HepG2 (cell line): Measurements from ENCODE around the gene TRIM66. TPM values are rescaled to one million over a fixed set of nuclear protein-coding genes. Genes with fewer than 3 reads are reported as not detected.

ENCODE experiments used
- ATAC-seq: fragments of 200-7000 bp; cut with Tn5 transposase; 3 replicates; pipeline ENCODE4 v1.9.1; 2020; ENCODE audit warnings: mild to moderate bottlenecking, moderate library complexity
- BruUV-seq: library from RNA; stranded (reverse); fragments of 400-500 nt; replicated peaks from 2 replicates; lab custom pipeline; 2021; lab: Mats Ljungman, UMichigan
- CTCF ChIA-PET: fragments of 300-600 bp; formaldehyde crosslinking; extraction: SDS; loops from one replicate; lab custom pipeline; 2021; ENCODE audit warnings: low total read pairs, inconsistent platforms, low intra/inter-chr PET ratio; lab: Yijun Ruan, JAX
- POLR2A ChIA-PET: fragments of 350-600 bp; sonication (Branson Sonifier 250); formaldehyde crosslinking; loops from one replicate; lab custom pipeline; 2020; ENCODE audit warnings: antibody characterized with exemption, inconsistent platforms; lab: Yijun Ruan, JAX
- DNase-seq: peaks from one replicate; pipeline ENCODE4 v3.0.0-alpha.2; 2015; ENCODE audit warnings: low spot score
- FAIRE-seq: peaks from 3 replicates; lab custom pipeline; 2011; peaks lifted over from hg19 to GRCh38; lab: Jason Lieb, UNC
- H2AFZ ChIP-seq: one replicate; pipeline ENCODE4 v1.6.1; 2011; ENCODE audit warnings: low read length, inconsistent platforms
- H3K27ac ChIP-seq: fragments of 300-600 bp; 3 replicates; pipeline ENCODE4 v1.8.0; 2011; ENCODE audit warnings: mixed run types, mild to moderate bottlenecking, mixed read lengths, low read length, inconsistent platforms; ENCODE audit not compliant: insufficient read depth; ENCODE audit errors: extremely low read length
- H3K27me3 ChIP-seq, 2 experiments: fragments of 200-600 bp in 1 of 2; 2 replicates in 1 of 2; 3 replicates in 1 of 2; pipeline versions ENCODE4 v1.6.0 to v1.8.0; 2011; ENCODE audit warnings: low read length in 2 of 2, mild to moderate bottlenecking in 2 of 2, moderate library complexity in 2 of 2, inconsistent platforms in 1 of 2; ENCODE audit not compliant: insufficient read depth in 2 of 2, control insufficient read depth in 1 of 2
- H3K36me3 ChIP-seq, 2 experiments: fragments of 200-600 bp in 1 of 2; replicated peaks in 1 of 2; 2 replicates in 1 of 2; 3 replicates in 1 of 2; pipeline versions ENCODE4 v1.5.1 to v1.8.0; 2011; ENCODE audit warnings: low read length in 2 of 2, inconsistent platforms in 1 of 2; ENCODE audit not compliant: insufficient read depth in 2 of 2, control insufficient read depth in 1 of 2
- H3K4me1 ChIP-seq: 2 replicates; pipeline ENCODE4 v1.5.1; 2012; ENCODE audit warnings: low read length, inconsistent platforms; ENCODE audit not compliant: insufficient read depth
- H3K4me2 ChIP-seq: 2 replicates; pipeline ENCODE4 v1.6.0; 2011; ENCODE audit warnings: low read depth, low read length, inconsistent platforms
- H3K4me3 ChIP-seq, 3 experiments: fragments of 200-600 bp in 1 of 3; sonication (generic), shearing (Covaris generic) in 1 of 3; replicated peaks in 1 of 3; 2 replicates each; pipeline ENCODE4 v1.5.1; 2011 to 2016; ENCODE audit warnings: low read length in 3 of 3, inconsistent platforms in 2 of 3, low read depth in 2 of 3, mild to moderate bottlenecking in 2 of 3, control low read depth in 1 of 3, mixed read lengths in 1 of 3; ENCODE audit not compliant: insufficient read depth in 1 of 3
- H3K79me2 ChIP-seq: one replicate; pipeline ENCODE4 v1.6.1; 2011; ENCODE audit warnings: low read length, inconsistent platforms; ENCODE audit not compliant: insufficient read depth
- H3K9ac ChIP-seq: 2 replicates; pipeline ENCODE4 v1.6.0; 2011; ENCODE audit warnings: mild to moderate bottlenecking, low read depth, low read length, inconsistent platforms; ENCODE audit not compliant: insufficient read depth
- H3K9me3 ChIP-seq: 2 replicates; pipeline ENCODE4 v1.5.1; 2012; ENCODE audit warnings: mild to moderate bottlenecking, low read length
- H4K20me1 ChIP-seq: 2 replicates; pipeline ENCODE4 v1.6.0; 2011; ENCODE audit warnings: inconsistent platforms, mild to moderate bottlenecking, low read length, moderate library complexity; ENCODE audit not compliant: insufficient read depth
- HNF4A ChIP-seq: sonication (generic); formaldehyde crosslinking; IDR thresholded peaks from 2 replicates; pipeline ENCODE4 v1.4.0; 2020; ENCODE audit warnings: missing genetic modification reagents
- HNF4G ChIP-seq, 2 experiments: sonication (generic) in 1 of 2; formaldehyde crosslinking in 1 of 2; IDR thresholded peaks; 2 replicates each; pipeline versions ENCODE4 v1.4.0 to v1.6.1; 2011 to 2020; ENCODE audit warnings: borderline replicate concordance in 2 of 2, low read depth in 2 of 2, mild to moderate bottlenecking in 2 of 2, low read length in 1 of 2, missing genetic modification reagents in 1 of 2, moderate library complexity in 1 of 2
- IKZF1 ChIP-seq: fragments of 450-650 bp; IDR thresholded peaks from 2 replicates; pipeline ENCODE4 v1.7.1; 2016
- RAD21 ChIP-seq: fragments of 450-650 bp; formaldehyde crosslinking; IDR thresholded peaks from 2 replicates; pipeline ENCODE4 v1.5.0; 2020; ENCODE audit warnings: mild to moderate bottlenecking
- SAP130 ChIP-seq: IDR thresholded peaks from 2 replicates; pipeline ENCODE4 v1.6.1; 2016; ENCODE audit warnings: low read depth
- SMC3 ChIP-seq: IDR thresholded peaks from 2 replicates; pipeline ENCODE4 v1.6.1; 2011; ENCODE audit warnings: low read length, improper control_type of control experiment
- STAG1 ChIP-seq: sonication (generic); formaldehyde crosslinking; IDR thresholded peaks from 2 replicates; pipeline ENCODE4 v1.4.0; 2020; ENCODE audit warnings: missing genetic modification reagents
- XRCC5 ChIP-seq: fragments of 200-400 bp; formaldehyde crosslinking; optimal IDR thresholded peaks from 2 replicates; pipeline ENCODE3; 2017; ENCODE audit warnings: mild to moderate bottlenecking, low read length
- ZBTB3 ChIP-seq: sonication (generic); formaldehyde crosslinking; IDR thresholded peaks from 2 replicates; pipeline ENCODE4 v1.4.0; 2020; ENCODE audit warnings: low read depth, mild to moderate bottlenecking, moderate library complexity, missing genetic modification reagents, borderline replicate concordance
- ZMYM3 ChIP-seq: sonication (generic); formaldehyde crosslinking; IDR thresholded peaks from 2 replicates; pipeline ENCODE4 v1.5.1; 2020; ENCODE audit warnings: mild to moderate bottlenecking, missing genetic modification reagents
- ZNF224 ChIP-seq: sonication (generic); formaldehyde crosslinking; IDR thresholded peaks from 2 replicates; pipeline ENCODE4 v1.5.0; 2020; ENCODE audit warnings: mild to moderate bottlenecking, missing genetic modification reagents
- ZNF547 ChIP-seq: sonication (generic); formaldehyde crosslinking; IDR thresholded peaks from 2 replicates; pipeline ENCODE4 v1.5.1; 2020; ENCODE audit warnings: mild to moderate bottlenecking, missing genetic modification reagents
- WGBS: methylation state at CpG from one replicate; pipeline ENCODE4 v1.1.6; 2017; ENCODE audit warnings: low lambda C conversion rate; 5-methylcytosine and 5-hydroxymethylcytosine counted together
- in situ Hi-C: cut with HindIII; loops from 2 replicates; pipeline ENCODE4 v1.10.0; 2017; ENCODE audit warnings: low pct_unique_long_range_greater_than_20kb; ENCODE audit not compliant: extremely low pct_ligation_motif_present
- intact Hi-C: fragments of 100-400 bp; cut with micrococcal nuclease; formaldehyde crosslinking; loops from one replicate; pipeline ENCODE4 v1.10.0; 2022; ENCODE audit not compliant: unreplicated experiment
- polyA plus RNA-seq, 8 experiments: library from polyadenylated mRNA; depleted of rRNA in 3 of 8; stranded (reverse) in 7 of 8; unstranded in 1 of 8; fragments of >200 nt; fragmentation: Illumina TruSeq in 4 of 8; extraction: Trizol in 4 of 8; gene quantifications; 2 replicates each; pipeline versions ENCODE4 v1.2.1 to v1.2.3, GENCODE V29; 2011 to 2016; ENCODE audit warnings: low read depth in 4 of 8, missing spikeins in 1 of 8, mixed read lengths in 1 of 8; ENCODE audit not compliant: insufficient read depth in 1 of 8
- total RNA-seq, 5 experiments: library from RNA; depleted of rRNA; stranded (reverse); fragments of >200 nt; fragmentation: Illumina TruSeq; extraction: Trizol; gene quantifications; 2 replicates each; pipeline ENCODE4 v1.2.3, GENCODE V29; 2016; ENCODE audit warnings: low read depth in 1 of 5
- TF ChIP-seq, protein P1 (sequence below): sonication (generic); formaldehyde crosslinking; IDR thresholded peaks from 2 replicates; pipeline ENCODE4 v1.4.0; 2020; ENCODE audit warnings: missing genetic modification reagents, low read depth, mild to moderate bottlenecking, borderline replicate concordance
- TF ChIP-seq, protein P2 (sequence below): IDR thresholded peaks from 2 replicates; pipeline ENCODE4 v1.6.1; 2016; ENCODE audit warnings: control low read depth
- TF ChIP-seq, protein P3 (sequence below): sonication (generic); formaldehyde crosslinking; IDR thresholded peaks from 2 replicates; pipeline ENCODE4 v1.5.0; 2020; ENCODE audit warnings: mild to moderate bottlenecking, missing genetic modification reagents, moderate library complexity
- TF ChIP-seq, protein P4 (sequence below): sonication (generic); formaldehyde crosslinking; IDR thresholded peaks from 2 replicates; pipeline ENCODE4 v1.8.0; 2022; ENCODE audit warnings: missing genetic modification reagents, mild to moderate bottlenecking, inconsistent platforms, borderline replicate concordance

Gene TRIM66
- total and polyA plus RNA-seq, 2 of the 13 experiments (the other 11 are each of a cell fraction or from before 2014, with no cell fraction given), result 4.9 to 6.1 TPM

DNA sequence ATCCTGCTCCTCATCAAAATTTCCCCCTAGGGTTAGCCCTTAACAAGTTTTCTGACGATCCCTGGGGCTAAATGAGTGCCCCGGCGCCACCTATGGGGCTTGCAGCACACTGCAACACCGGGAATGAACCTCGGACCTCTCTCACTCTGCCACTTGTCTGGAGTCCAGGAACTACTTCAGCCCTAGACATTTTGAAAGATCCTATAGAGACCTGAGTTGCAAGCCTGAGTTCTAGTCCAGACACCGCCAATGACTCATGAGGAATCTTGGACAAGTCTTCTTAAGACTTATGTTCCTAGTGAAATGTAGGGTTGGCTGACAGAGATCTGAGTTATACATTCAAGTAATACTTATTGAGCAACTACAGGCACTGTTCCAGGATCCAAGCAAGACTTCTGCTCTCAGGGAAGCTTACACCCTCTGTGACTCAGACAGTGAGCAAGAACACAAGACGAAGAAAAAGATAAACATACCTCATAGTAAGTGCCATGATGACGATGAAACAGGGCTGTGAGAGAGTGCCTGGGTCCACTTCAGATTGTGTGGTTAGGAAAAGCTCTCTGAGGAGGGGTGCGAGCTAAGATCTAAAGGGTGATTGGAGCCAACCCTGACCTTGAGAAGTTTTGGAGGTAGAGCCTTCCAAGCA lies 78.3 kb downstream of the TRIM66 start:
- ChIA-PET POLR2A (no interaction called here), CTCF (no interaction called here)
- H3K36me3 ChIP-seq, result no peaks in the 10 kb centered on the region
- intact Hi-C loops, result loop anchor here (10.0 kb wide), 1 partner anchor 211 kb away; a partner anchor contains a TSS
- no peak overlapping the region; the same call in 1 of the 2 replicates for H3K9ac ChIP-seq
- H3K4me1 ChIP-seq, result peaks cover 6% of the 10 kb centered on the region
- ATAC-seq (peak; percentile 91), FAIRE-seq (peak; percentile 58), DNase-seq (peak; percentile 46)
- no peak overlapping the region for H3K27ac ChIP-seq
- BruUV-seq, result no TSS peak
- peak overlapping the region; percentile 30; the same call in 1 of the 2 replicates for H3K4me2 ChIP-seq
- H3K79me2 ChIP-seq, result no peaks in the 10 kb centered on the region
- 10% methylated on average over 9 of the region's 9 CpGs for WGBS
- H3K4me3 ChIP-seq, result no peak overlapping the region
- H3K27me3 ChIP-seq, result no peaks in the 10 kb centered on the region; a peak in 1 of 5 replicates
- in situ Hi-C loops, result no loop called here
- TF ChIP-seq SAP130 (CRISPR knock-in tag), result 0 out of 2 replicates have a peak, but pooled peaks have one; percentile 13
- TF ChIP-seq ZBTB3 (CRISPR knock-in tag), result 0 out of 2 replicates have a peak, but pooled peaks have one; percentile 48
- TF ChIP-seq, protein P1, sequence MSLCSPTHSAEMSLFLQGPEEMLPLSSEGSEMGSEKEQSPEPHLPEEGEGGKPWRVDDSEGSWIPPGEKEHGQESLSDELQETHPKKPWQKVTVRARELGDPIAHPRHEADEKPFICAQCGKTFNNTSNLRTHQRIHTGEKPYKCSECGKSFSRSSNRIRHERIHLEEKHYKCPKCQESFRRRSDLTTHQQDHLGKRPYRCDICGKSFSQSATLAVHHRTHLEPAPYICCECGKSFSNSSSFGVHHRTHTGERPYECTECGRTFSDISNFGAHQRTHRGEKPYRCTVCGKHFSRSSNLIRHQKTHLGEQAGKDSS, result 0 out of 2 replicates have a peak, but pooled peaks have one; percentile 29
- TF ChIP-seq HNF4A (CRISPR knock-in tag), result peak; percentile 63
- TF ChIP-seq STAG1 (CRISPR knock-in tag), result peak; percentile 68
- TF ChIP-seq, protein P2, sequence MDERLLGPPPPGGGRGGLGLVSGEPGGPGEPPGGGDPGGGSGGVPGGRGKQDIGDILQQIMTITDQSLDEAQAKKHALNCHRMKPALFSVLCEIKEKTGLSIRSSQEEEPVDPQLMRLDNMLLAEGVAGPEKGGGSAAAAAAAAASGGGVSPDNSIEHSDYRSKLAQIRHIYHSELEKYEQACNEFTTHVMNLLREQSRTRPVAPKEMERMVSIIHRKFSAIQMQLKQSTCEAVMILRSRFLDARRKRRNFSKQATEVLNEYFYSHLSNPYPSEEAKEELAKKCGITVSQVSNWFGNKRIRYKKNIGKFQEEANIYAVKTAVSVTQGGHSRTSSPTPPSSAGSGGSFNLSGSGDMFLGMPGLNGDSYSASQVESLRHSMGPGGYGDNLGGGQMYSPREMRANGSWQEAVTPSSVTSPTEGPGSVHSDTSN (CRISPR knock-in tag), result no peak
- TF ChIP-seq, protein P3, sequence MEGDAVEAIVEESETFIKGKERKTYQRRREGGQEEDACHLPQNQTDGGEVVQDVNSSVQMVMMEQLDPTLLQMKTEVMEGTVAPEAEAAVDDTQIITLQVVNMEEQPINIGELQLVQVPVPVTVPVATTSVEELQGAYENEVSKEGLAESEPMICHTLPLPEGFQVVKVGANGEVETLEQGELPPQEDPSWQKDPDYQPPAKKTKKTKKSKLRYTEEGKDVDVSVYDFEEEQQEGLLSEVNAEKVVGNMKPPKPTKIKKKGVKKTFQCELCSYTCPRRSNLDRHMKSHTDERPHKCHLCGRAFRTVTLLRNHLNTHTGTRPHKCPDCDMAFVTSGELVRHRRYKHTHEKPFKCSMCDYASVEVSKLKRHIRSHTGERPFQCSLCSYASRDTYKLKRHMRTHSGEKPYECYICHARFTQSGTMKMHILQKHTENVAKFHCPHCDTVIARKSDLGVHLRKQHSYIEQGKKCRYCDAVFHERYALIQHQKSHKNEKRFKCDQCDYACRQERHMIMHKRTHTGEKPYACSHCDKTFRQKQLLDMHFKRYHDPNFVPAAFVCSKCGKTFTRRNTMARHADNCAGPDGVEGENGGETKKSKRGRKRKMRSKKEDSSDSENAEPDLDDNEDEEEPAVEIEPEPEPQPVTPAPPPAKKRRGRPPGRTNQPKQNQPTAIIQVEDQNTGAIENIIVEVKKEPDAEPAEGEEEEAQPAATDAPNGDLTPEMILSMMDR (CRISPR knock-in tag), result peak; percentile 81
- TF ChIP-seq XRCC5, result peak; percentile 82
- no peak for TF ChIP-seq IKZF1
- TF ChIP-seq ZMYM3 (CRISPR knock-in tag), result 0 out of 2 replicates have a peak, but pooled peaks have one; percentile 21
- TF ChIP-seq SMC3, result peak; percentile 42; the same call in 1 of the 2 replicates
- TF ChIP-seq ZNF224 (CRISPR knock-in tag), result peak; percentile 48; the same call in 1 of the 2 replicates
- 0 out of 2 replicates have a peak, but pooled peaks have one; percentile 33 for TF ChIP-seq ZNF547 (CRISPR knock-in tag)
- 0 out of 2 replicates have a peak, but pooled peaks have one; percentile 10 for TF ChIP-seq HNF4G (IDR thresholded peaks at IDR 0.05; ENCODE audit: borderline replicate concordance, low read depth, low read length)
- no peak for TF ChIP-seq HNF4G (CRISPR knock-in tag; IDR thresholded peaks at IDR 0.05; ENCODE audit: borderline replicate concordance, low read depth)
- TF ChIP-seq, protein P4, sequence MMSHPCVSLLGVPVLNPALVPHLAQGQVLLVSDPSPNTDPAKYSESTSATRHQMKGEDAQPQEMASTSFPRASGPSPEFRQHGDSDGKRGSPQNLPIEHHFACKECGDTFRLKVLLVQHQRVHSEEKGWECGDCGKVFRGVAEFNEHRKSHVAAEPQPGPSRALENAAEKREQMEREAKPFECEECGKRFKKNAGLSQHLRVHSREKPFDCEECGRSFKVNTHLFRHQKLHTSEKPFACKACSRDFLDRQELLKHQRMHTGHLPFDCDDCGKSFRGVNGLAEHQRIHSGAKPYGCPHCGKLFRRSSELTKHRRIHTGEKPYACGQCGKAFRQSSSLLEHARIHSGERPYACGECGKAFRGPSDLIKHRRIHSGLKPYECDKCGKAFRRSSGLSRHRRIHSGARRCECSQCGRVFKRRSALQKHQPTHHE (CRISPR knock-in tag), result no peak
- peak; percentile 35; the same call in 1 of the 2 replicates for TF ChIP-seq RAD21 (CRISPR knock-in tag)
- no peak overlapping the region for H2AFZ ChIP-seq
- H3K9me3 ChIP-seq, result no peaks in the 10 kb centered on the region
- no peaks in the 10 kb centered on the region for H4K20me1 ChIP-seq
